ENCODE results near the gene FAM117B. TPM values are rescaled to one million over a fixed set of nuclear protein-coding genes. Genes with fewer than 3 reads are reported as not detected.
A peak's percentile ranks its signal among the peaks of the same experiment; 100 is the strongest.

FAM117B gene
- total and polyA plus RNA-seq, 4 experiments from 2014 or later: 4.8 to 27.1 (median 19.1) TPM

- Histone ChIP-seq H3K4me1 (ENCODE audit: insufficient read depth, low read length) (peaks cover 8% of the 10 kb centered on the region), H3K36me3 (ENCODE audit: insufficient read depth, low read length) (no peaks in the 10 kb centered on the region), H3K27me3 (ENCODE audit: insufficient read depth, low read length) (no peaks in the 10 kb centered on the region), H3K27ac (ENCODE audit: low read depth, low read length) (no peak overlapping the region), H3K4me3 (ENCODE audit: low read length in 2 of 2) (no peak overlapping the region), H3K9me3 (ENCODE audit: control insufficient read depth in 1 of 2, low read length in 2 of 2) (no peaks in the 10 kb centered on the region)
- Mint-ChIP-seq H3K27me3 (no peaks in the 10 kb centered on the region), H3K27ac (no peak overlapping the region), H3K4me3 (peak overlapping the region in 1 of 8 donors; percentile 36), H3K9me3 (peaks cover 0 to 32% (median 24%) of the 10 kb centered on the region in 8 donors), H3K4me1 (peaks cover 18 to 42% (median 25%) of the 10 kb centered on the region in 4 donors), H3K36me3 (peaks cover 17 to 26% of the 10 kb centered on the region in 2 donors)
- intact Hi-C loops (cut with micrococcal nuclease): no loop called here
- DNase-seq: no peak
- CTCF ChIA-PET (ENCODE audit: partially characterized antibody): no interaction called here
- POLR2A ChIA-PET (ENCODE audit: partially characterized antibody): interaction anchor here (1.0 kb wide), 1 partner anchor 46 kb away, joined by 4 read pairs; the partner anchor contains the start of gene FAM117B
Measured at GRCh38 chr2:202680512-202680911, 45.7 kb downstream of the FAM117B start.

GRCh38 chr2:202681688-202682205 lies 47.0 kb downstream of the FAM117B start:
- DNase-seq: no peak
- Histone ChIP-seq H3K9me3 (ENCODE audit: control insufficient read depth in 1 of 2, low read length in 2 of 2) (no peaks in the 10 kb centered on the region), H3K4me1 (ENCODE audit: insufficient read depth, low read length) (peaks cover 8% of the 10 kb centered on the region), H3K36me3 (ENCODE audit: insufficient read depth, low read length) (no peaks in the 10 kb centered on the region), H3K27ac (ENCODE audit: low read depth, low read length) (no peak overlapping the region), H3K4me3 (ENCODE audit: low read length in 2 of 2) (no peak overlapping the region), H3K27me3 (ENCODE audit: insufficient read depth, low read length) (no peaks in the 10 kb centered on the region)
- CTCF ChIA-PET (ENCODE audit: partially characterized antibody): interaction anchor here (1.2 kb wide), 1 partner anchor 93 kb away, joined by 3 read pairs; no protein-coding TSS in a partner anchor
- no peak overlapping the region for H3K27ac Mint-ChIP-seq
- peaks cover 16 to 41% (median 21%) of the 10 kb centered on the region in 4 donors for H3K4me1 Mint-ChIP-seq
- peaks cover 17 to 25% of the 10 kb centered on the region in 2 donors for H3K36me3 Mint-ChIP-seq
- POLR2A ChIA-PET (ENCODE audit: partially characterized antibody): no interaction called here
- intact Hi-C loops (cut with micrococcal nuclease): no loop called here
- H3K9me3 Mint-ChIP-seq: peaks cover 0 to 32% (median 23%) of the 10 kb centered on the region in 8 donors
- H3K4me3 Mint-ChIP-seq: no peak overlapping the region
- H3K27me3 Mint-ChIP-seq: no peaks in the 10 kb centered on the region

- POLR2A ChIA-PET (ENCODE audit: partially characterized antibody): no interaction called here
- peak overlapping the region in 1 of 7 donors; percentile 16 for H3K27ac Mint-ChIP-seq
- no peak overlapping the region for H3K4me3 Mint-ChIP-seq
- H3K9me3 Mint-ChIP-seq: peaks cover 0 to 32% (median 23%) of the 10 kb centered on the region in 8 donors
- Histone ChIP-seq H3K4me3 (ENCODE audit: low read length in 2 of 2) (no peak overlapping the region), H3K4me1 (ENCODE audit: insufficient read depth, low read length) (peaks cover 8% of the 10 kb centered on the region), H3K9me3 (ENCODE audit: control insufficient read depth in 1 of 2, low read length in 2 of 2) (no peaks in the 10 kb centered on the region), H3K27ac (ENCODE audit: low read depth, low read length) (no peak overlapping the region), H3K36me3 (ENCODE audit: insufficient read depth, low read length) (no peaks in the 10 kb centered on the region), H3K27me3 (ENCODE audit: insufficient read depth, low read length) (no peaks in the 10 kb centered on the region)
- intact Hi-C loops (cut with micrococcal nuclease): no loop called here
- no peaks in the 10 kb centered on the region for H3K27me3 Mint-ChIP-seq
- peaks cover 17 to 25% of the 10 kb centered on the region in 2 donors for H3K36me3 Mint-ChIP-seq
- H3K4me1 Mint-ChIP-seq: peaks cover 19 to 43% (median 22%) of the 10 kb centered on the region in 4 donors
- CTCF ChIA-PET (ENCODE audit: partially characterized antibody): no interaction called here
- no peak for DNase-seq
Measured at GRCh38 chr2:202682274-202682673, 47.5 kb downstream of the FAM117B start.

GRCh38 chr2:202687276-202687675 lies 52.5 kb downstream of the FAM117B start:
- Histone ChIP-seq H3K4me3 (ENCODE audit: low read length in 2 of 2) (no peak overlapping the region), H3K9me3 (ENCODE audit: control insufficient read depth in 1 of 2, low read length in 2 of 2) (no peaks in the 10 kb centered on the region), H3K36me3 (ENCODE audit: insufficient read depth, low read length) (no peaks in the 10 kb centered on the region), H3K27me3 (ENCODE audit: insufficient read depth, low read length) (no peaks in the 10 kb centered on the region), H3K27ac (ENCODE audit: low read depth, low read length) (no peak overlapping the region), H3K4me1 (ENCODE audit: insufficient read depth, low read length) (peaks cover 10% of the 10 kb centered on the region)
- peaks cover 14 to 37% (median 28%) of the 10 kb centered on the region in 4 donors for H3K4me1 Mint-ChIP-seq
- CTCF ChIA-PET (ENCODE audit: partially characterized antibody): no interaction called here
- no peak for DNase-seq
- peaks cover 0 to 3% (median 0%) of the 10 kb centered on the region in 8 donors for H3K9me3 Mint-ChIP-seq
- H3K27ac Mint-ChIP-seq: peak overlapping the region in 2 of 7 donors; percentile 3 to 24
- intact Hi-C loops (cut with micrococcal nuclease): no loop called here
- H3K27me3 Mint-ChIP-seq: no peaks in the 10 kb centered on the region
- H3K36me3 Mint-ChIP-seq: peaks cover 2% of the 10 kb centered on the region in 2 donors
- POLR2A ChIA-PET (ENCODE audit: partially characterized antibody): no interaction called here
- H3K4me3 Mint-ChIP-seq: no peak overlapping the region

GRCh38 chr2:202689459-202689858 lies 54.7 kb downstream of the FAM117B start:
- DNase-seq: no peak
- no peaks in the 10 kb centered on the region for H3K9me3 ChIP-seq (ENCODE audit: control insufficient read depth in 1 of 2, low read length in 2 of 2)
- Mint-ChIP-seq H3K4me1 (peaks cover 15 to 43% (median 30%) of the 10 kb centered on the region in 4 donors), H3K27ac (peak overlapping the region in 2 of 7 donors; percentile 60 to 66), H3K9me3 (peaks cover 0 to under 1% (median 0%) of the 10 kb centered on the region in 8 donors), H3K4me3 (no peak overlapping the region), H3K27me3 (no peaks in the 10 kb centered on the region), H3K36me3 (peaks cover 0 to 1% of the 10 kb centered on the region in 2 donors)
- H3K4me3 ChIP-seq (ENCODE audit: low read length in 2 of 2): no peak overlapping the region
- no peaks in the 10 kb centered on the region for H3K36me3 ChIP-seq (ENCODE audit: insufficient read depth, low read length)
- H3K27ac ChIP-seq (ENCODE audit: low read depth, low read length): no peak overlapping the region
- CTCF ChIA-PET (ENCODE audit: partially characterized antibody): interaction anchor here (0.6 kb wide), 1 partner anchor 14 kb away, joined by 3 read pairs; no protein-coding TSS in a partner anchor
- no peaks in the 10 kb centered on the region for H3K27me3 ChIP-seq (ENCODE audit: insufficient read depth, low read length)
- POLR2A ChIA-PET (ENCODE audit: partially characterized antibody): no interaction called here
- intact Hi-C loops (cut with micrococcal nuclease): no loop called here
- peaks cover 10% of the 10 kb centered on the region for H3K4me1 ChIP-seq (ENCODE audit: insufficient read depth, low read length)

GRCh38 chr2:202689898-202690297 lies 55.1 kb downstream of the FAM117B start:
- Histone ChIP-seq H3K36me3 (ENCODE audit: insufficient read depth, low read length) (no peaks in the 10 kb centered on the region), H3K27ac (ENCODE audit: low read depth, low read length) (no peak overlapping the region), H3K9me3 (ENCODE audit: control insufficient read depth in 1 of 2, low read length in 2 of 2) (no peaks in the 10 kb centered on the region), H3K4me1 (ENCODE audit: insufficient read depth, low read length) (peaks cover 10% of the 10 kb centered on the region), H3K27me3 (ENCODE audit: insufficient read depth, low read length) (no peaks in the 10 kb centered on the region), H3K4me3 (ENCODE audit: low read length in 2 of 2) (no peak overlapping the region)
- Mint-ChIP-seq H3K27ac (peak overlapping the region in 2 of 7 donors; percentile 35 to 42), H3K9me3 (no peaks in the 10 kb centered on the region), H3K36me3 (peaks cover 0 to 1% of the 10 kb centered on the region in 2 donors), H3K27me3 (no peaks in the 10 kb centered on the region), H3K4me3 (peak overlapping the region in 1 of 8 donors; percentile 1), H3K4me1 (peaks cover 20 to 43% (median 34%) of the 10 kb centered on the region in 4 donors)
- DNase-seq: no peak
- POLR2A ChIA-PET (ENCODE audit: partially characterized antibody): no interaction called here
- CTCF ChIA-PET (ENCODE audit: partially characterized antibody): interaction anchor here (0.6 kb wide), 1 partner anchor 14 kb away, joined by 3 read pairs; no protein-coding TSS in a partner anchor
- intact Hi-C loops (cut with micrococcal nuclease): no loop called here

DNA sequence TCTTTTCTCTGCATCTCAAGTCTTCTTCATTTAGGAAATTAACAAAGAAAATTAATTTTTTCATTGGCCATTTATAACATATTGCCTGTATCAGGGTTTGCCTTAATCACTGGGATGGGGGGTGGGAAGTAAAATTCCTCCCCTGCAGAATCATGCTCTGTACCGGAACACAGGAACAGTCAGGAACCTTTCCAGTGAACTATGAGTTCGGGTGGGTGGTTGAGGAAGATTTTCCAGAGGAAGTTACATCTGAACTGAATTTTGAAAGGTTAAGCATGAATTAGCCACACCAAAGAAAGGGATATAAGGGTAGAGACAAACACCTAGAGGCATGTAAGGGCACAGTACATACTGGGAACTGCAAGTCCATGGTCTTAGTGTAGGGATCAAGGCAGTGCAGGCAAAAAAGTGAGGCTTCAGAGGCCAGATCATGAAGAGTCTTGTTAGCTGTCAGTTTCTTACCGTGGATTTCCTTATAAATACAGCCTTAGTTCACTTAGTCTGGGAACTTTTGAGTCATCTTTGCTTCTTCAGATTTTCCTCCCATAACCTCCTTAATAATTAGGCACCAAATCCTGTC lies 55.6 kb downstream of the FAM117B start:
- Mint-ChIP-seq H3K27ac (peak overlapping the region in 4 of 7 donors; percentile 35 to 73 (median 40)), H3K9me3 (no peaks in the 10 kb centered on the region), H3K27me3 (no peaks in the 10 kb centered on the region), H3K4me1 (peaks cover 21 to 43% (median 36%) of the 10 kb centered on the region in 4 donors), H3K36me3 (peaks cover 0 to 1% of the 10 kb centered on the region in 2 donors), H3K4me3 (peak overlapping the region in 4 of 8 donors; percentile 1 to 17 (median 14))
- no peaks in the 10 kb centered on the region for H3K9me3 ChIP-seq (ENCODE audit: control insufficient read depth in 1 of 2, low read length in 2 of 2)
- CTCF ChIA-PET (ENCODE audit: partially characterized antibody): no interaction called here
- peaks cover 10% of the 10 kb centered on the region for H3K4me1 ChIP-seq (ENCODE audit: insufficient read depth, low read length)
- no peaks in the 10 kb centered on the region for H3K36me3 ChIP-seq (ENCODE audit: insufficient read depth, low read length)
- no peak for DNase-seq
- H3K27me3 ChIP-seq (ENCODE audit: insufficient read depth, low read length): no peaks in the 10 kb centered on the region
- intact Hi-C loops (cut with micrococcal nuclease): no loop called here
- H3K4me3 ChIP-seq (ENCODE audit: low read length in 2 of 2): no peak overlapping the region
- POLR2A ChIA-PET (ENCODE audit: partially characterized antibody): no interaction called here
- H3K27ac ChIP-seq (ENCODE audit: low read depth, low read length): no peak overlapping the region
